HG03457 (cell line): ENCODE measurements around the gene UGT1A10.

ENCODE experiments used
- ATAC-seq: cut with Tn5 transposase; IDR thresholded peaks from one replicate; pipeline ENCODE4 v1.9.1; 2021; ENCODE audit warnings: moderate number of reproducible peaks; ENCODE audit not compliant: unreplicated experiment

UGT1A10 gene

DNA sequence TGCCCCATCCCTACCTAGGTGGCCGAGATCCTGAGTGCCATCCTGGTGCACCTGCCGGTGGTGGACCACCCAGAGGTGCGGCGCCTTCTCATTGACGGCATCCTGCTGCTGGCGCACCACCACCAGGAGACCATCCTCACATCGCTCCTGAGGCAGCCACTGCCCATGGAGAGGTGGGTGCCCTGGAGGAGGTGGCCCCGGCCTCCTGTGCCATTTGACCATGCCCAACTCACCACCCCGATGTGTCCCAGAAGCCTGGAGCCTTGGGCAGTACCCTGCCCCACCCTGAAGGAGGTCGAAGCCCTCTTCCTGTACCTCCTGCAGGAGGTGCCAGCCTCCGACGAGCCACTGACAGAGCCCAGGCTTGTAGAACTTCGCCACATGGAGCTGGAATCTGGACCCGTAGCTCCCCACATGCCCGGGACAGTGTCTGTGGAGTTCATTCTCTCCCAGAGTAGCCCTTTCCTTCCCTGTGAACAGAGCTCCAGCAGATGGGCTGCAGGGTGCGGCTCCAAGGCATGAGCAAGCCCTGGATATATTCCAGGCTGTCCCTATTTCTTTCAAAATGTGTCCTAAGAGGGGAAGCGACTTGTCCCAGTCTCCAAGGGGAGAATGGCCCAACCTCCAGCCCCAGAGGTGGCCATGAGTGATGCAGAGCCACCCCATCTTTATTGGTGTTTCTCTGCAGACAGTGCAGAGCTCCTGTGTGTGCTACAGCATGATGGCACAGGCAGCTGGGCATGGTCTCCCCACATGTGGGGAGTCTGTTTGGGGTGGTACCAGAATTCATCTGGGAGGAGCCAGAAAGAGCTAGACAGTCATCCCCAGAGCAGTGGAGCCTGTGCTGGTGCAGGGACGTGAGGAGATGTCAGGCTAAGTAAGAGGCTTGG is 183.9 kb downstream of the UGT1A10 start:
- no peak for ATAC-seq

GRCh38 chr2:233820774-233821105 is 184.5 kb downstream of the UGT1A10 start:
- no peak for ATAC-seq

DNA sequence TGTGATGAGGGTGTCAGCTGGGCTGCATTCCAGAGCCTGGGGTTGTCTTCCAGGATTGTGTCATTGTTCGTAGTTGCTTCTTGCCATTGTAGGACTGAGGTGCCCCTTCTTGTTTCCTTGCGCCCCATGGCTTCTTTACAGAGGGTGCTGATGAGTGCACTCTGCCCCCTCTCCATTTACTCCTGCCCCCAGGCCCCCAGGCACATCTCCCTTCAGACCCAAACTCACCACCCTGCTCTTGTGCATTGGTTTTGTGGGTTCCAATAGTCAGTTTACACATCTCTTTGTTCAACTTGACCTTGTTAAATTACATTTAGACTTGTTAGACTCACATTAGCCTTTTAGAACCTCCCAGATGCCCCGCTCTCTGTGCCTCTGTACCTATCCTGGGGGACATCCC is 184.9 kb downstream of the UGT1A10 start:
- no peak for ATAC-seq

GRCh38 chr2:233821709-233822100 is 185.5 kb downstream of the UGT1A10 start:
- no peak for ATAC-seq

GRCh38 chr2:233822101-233822771 is 186.0 kb downstream of the UGT1A10 start:
- no peak for ATAC-seq
